Stimulated activated memory B cell treated with anti-CD40 and anti-IgM and Interleukin-4, amounts not matched to agents 10 μg/mL and 1 μg/mL and 100 μg/mL, for 72 hours (primary cell): ENCODE measurements around the gene RAB44.
A peak's percentile ranks its signal among the peaks of the same experiment; 100 is the strongest.
"Not testable (repeated sequence)": the region's sequence is repeated elsewhere in the genome, so short reads cannot be mapped to it uniquely, and the experiment has no call there.

Experiments
- ATAC-seq: fragments of 150-1000 bp; cut with Tn5 transposase; 2 replicates; pipeline ENCODE4 v1.10.0; 2021
- H3K27ac Mint-ChIP-seq: one replicate; pipeline ENCODE4 v1.8.0; 2022; ENCODE audit warnings: mild to moderate bottlenecking, mixed read lengths
- H3K27me3 Mint-ChIP-seq: one replicate; pipeline ENCODE4 v1.8.0; 2022; ENCODE audit warnings: mixed read lengths
- H3K36me3 Mint-ChIP-seq: one replicate; pipeline ENCODE4 v1.8.0; 2022; ENCODE audit warnings: mixed read lengths
- H3K4me1 Mint-ChIP-seq: one replicate; pipeline ENCODE4 v1.8.0; 2022; ENCODE audit warnings: mixed read lengths
- H3K4me3 Mint-ChIP-seq: one replicate; pipeline ENCODE4 v1.8.0; 2022; ENCODE audit warnings: mild to moderate bottlenecking, moderate library complexity, mixed read lengths
- H3K9me3 Mint-ChIP-seq: one replicate; pipeline ENCODE4 v1.8.0; 2022; ENCODE audit warnings: mixed read lengths

RAB44 gene

GRCh38 chr6:36691612-36692011, 6.0 kb upstream of the RAB44 start:
- H3K4me1 Mint-ChIP-seq: peaks cover 75% of the 10 kb centered on the region
- peak overlapping the region; percentile 78 for H3K27ac Mint-ChIP-seq
- H3K9me3 Mint-ChIP-seq: no peaks in the 10 kb centered on the region
- H3K4me3 Mint-ChIP-seq: no peak overlapping the region
- H3K36me3 Mint-ChIP-seq: peaks cover 28% of the 10 kb centered on the region
- H3K27me3 Mint-ChIP-seq: no peaks in the 10 kb centered on the region
- ATAC-seq: no peak

- Mint-ChIP-seq H3K27me3 (no peaks in the 10 kb centered on the region), H3K4me3 (peak overlapping the region; percentile 20), H3K9me3 (no peaks in the 10 kb centered on the region), H3K27ac (peak overlapping the region; percentile 78), H3K36me3 (peaks cover 25% of the 10 kb centered on the region), H3K4me1 (peaks cover 78% of the 10 kb centered on the region)
- peak; percentile 99 for ATAC-seq
These were observed 5.4 kb upstream of the RAB44 start for GRCh38 chr6:36692220-36692619.

- H3K27me3 Mint-ChIP-seq: no peaks in the 10 kb centered on the region
- peak overlapping the region; percentile 78 for H3K27ac Mint-ChIP-seq
- H3K4me3 Mint-ChIP-seq: no peak overlapping the region
- peaks cover 18% of the 10 kb centered on the region for H3K36me3 Mint-ChIP-seq
- H3K9me3 Mint-ChIP-seq: no peaks in the 10 kb centered on the region
- ATAC-seq: no peak
- peaks cover 84% of the 10 kb centered on the region for H3K4me1 Mint-ChIP-seq
These were observed 4.5 kb upstream of the RAB44 start for GRCh38 chr6:36692861-36693702.

- Mint-ChIP-seq H3K36me3 (peaks cover 18% of the 10 kb centered on the region), H3K27me3 (no peaks in the 10 kb centered on the region), H3K27ac (peak overlapping the region; percentile 82), H3K9me3 (no peaks in the 10 kb centered on the region), H3K4me3 (no peak overlapping the region), H3K4me1 (peaks cover 81% of the 10 kb centered on the region)
- no peak for ATAC-seq
These were observed 3.0 kb upstream of the RAB44 start for GRCh38 chr6:36694616-36695015.

- Mint-ChIP-seq H3K4me3 (no peak overlapping the region), H3K27me3 (no peaks in the 10 kb centered on the region), H3K36me3 (peaks cover 13% of the 10 kb centered on the region), H3K4me1 (peaks cover 74% of the 10 kb centered on the region), H3K27ac (peak overlapping the region; percentile 82), H3K9me3 (no peaks in the 10 kb centered on the region)
- no peak for ATAC-seq
These were observed 2.2 kb upstream of the RAB44 start for GRCh38 chr6:36695414-36695813.

- no peak for ATAC-seq
- H3K27ac Mint-ChIP-seq: no peak overlapping the region
- H3K4me3 Mint-ChIP-seq: no peak overlapping the region
- peaks cover 63% of the 10 kb centered on the region for H3K4me1 Mint-ChIP-seq
- peaks cover 13% of the 10 kb centered on the region for H3K36me3 Mint-ChIP-seq
- no peaks in the 10 kb centered on the region for H3K27me3 Mint-ChIP-seq
- no peaks in the 10 kb centered on the region for H3K9me3 Mint-ChIP-seq
These were observed 570 bp downstream of the RAB44 start for GRCh38 chr6:36698196-36698595.

GRCh38 chr6:36698871-36699271, 1.2 kb downstream of the RAB44 start:
- no peak for ATAC-seq
- Mint-ChIP-seq H3K36me3 (peaks cover 13% of the 10 kb centered on the region), H3K27ac (peak overlapping the region; percentile 20), H3K27me3 (no peaks in the 10 kb centered on the region), H3K9me3 (no peaks in the 10 kb centered on the region), H3K4me3 (no peak overlapping the region), H3K4me1 (peaks cover 56% of the 10 kb centered on the region)

- H3K9me3 Mint-ChIP-seq: no peaks in the 10 kb centered on the region
- no peak overlapping the region for H3K4me3 Mint-ChIP-seq
- peaks cover 56% of the 10 kb centered on the region for H3K4me1 Mint-ChIP-seq
- H3K27ac Mint-ChIP-seq: peak overlapping the region; percentile 20
- ATAC-seq: no peak
- H3K36me3 Mint-ChIP-seq: peaks cover 13% of the 10 kb centered on the region
- H3K27me3 Mint-ChIP-seq: no peaks in the 10 kb centered on the region
These were observed 1.7 kb downstream of the RAB44 start for GRCh38 chr6:36699348-36699747.

GRCh38 chr6:36700071-36700812, 2.6 kb downstream of the RAB44 start:
- Mint-ChIP-seq H3K9me3 (no peaks in the 10 kb centered on the region), H3K27ac (peak overlapping the region; percentile 41), H3K4me1 (peaks cover 47% of the 10 kb centered on the region), H3K27me3 (no peaks in the 10 kb centered on the region), H3K4me3 (no peak overlapping the region), H3K36me3 (peaks cover 6% of the 10 kb centered on the region)
- no peak for ATAC-seq

GRCh38 chr6:36700831-36701230, 3.2 kb downstream of the RAB44 start:
- H3K4me1 Mint-ChIP-seq: peaks cover 43% of the 10 kb centered on the region
- H3K4me3 Mint-ChIP-seq: no peak overlapping the region
- H3K27ac Mint-ChIP-seq: peak overlapping the region; percentile 41
- H3K36me3 Mint-ChIP-seq: peaks cover 6% of the 10 kb centered on the region
- H3K27me3 Mint-ChIP-seq: no peaks in the 10 kb centered on the region
- no peaks in the 10 kb centered on the region for H3K9me3 Mint-ChIP-seq
- ATAC-seq: peak; percentile 57

- Mint-ChIP-seq H3K27ac (peak overlapping the region; percentile 41), H3K4me3 (no peak overlapping the region), H3K9me3 (no peaks in the 10 kb centered on the region), H3K36me3 (peaks cover 4% of the 10 kb centered on the region), H3K4me1 (peaks cover 38% of the 10 kb centered on the region), H3K27me3 (no peaks in the 10 kb centered on the region)
- peak; percentile 53 for ATAC-seq
These were observed 3.9 kb downstream of the RAB44 start for GRCh38 chr6:36701401-36701991.

GRCh38 chr6:36702656-36703055, 5.0 kb downstream of the RAB44 start:
- Mint-ChIP-seq H3K4me1 (peaks cover 27% of the 10 kb centered on the region), H3K4me3 (no peak overlapping the region)
- ATAC-seq: no peak

GRCh38 chr6:36703081-36703606, 5.5 kb downstream of the RAB44 start:
- Mint-ChIP-seq H3K9me3 (no peaks in the 10 kb centered on the region), H3K36me3 (no peaks in the 10 kb centered on the region), H3K4me3 (no peak overlapping the region), H3K27me3 (no peaks in the 10 kb centered on the region), H3K27ac (no peak overlapping the region), H3K4me1 (peaks cover 25% of the 10 kb centered on the region)
- ATAC-seq: no peak

More at GRCh38 chr6:36702656-36703055, 5.0 kb downstream of the RAB44 start:
- Mint-ChIP-seq H3K27ac (no peak overlapping the region), H3K9me3 (no peaks in the 10 kb centered on the region), H3K27me3 (no peaks in the 10 kb centered on the region), H3K36me3 (no peaks in the 10 kb centered on the region)

GRCh38 chr6:36703982-36704381, 6.4 kb downstream of the RAB44 start:
- H3K36me3 Mint-ChIP-seq: no peaks in the 10 kb centered on the region
- H3K27me3 Mint-ChIP-seq: no peaks in the 10 kb centered on the region
- no peak overlapping the region for H3K4me3 Mint-ChIP-seq
- H3K4me1 Mint-ChIP-seq: peaks cover 18% of the 10 kb centered on the region
- H3K9me3 Mint-ChIP-seq: no peaks in the 10 kb centered on the region
- H3K27ac Mint-ChIP-seq: no peak overlapping the region
- no peak for ATAC-seq

- peaks cover 17% of the 10 kb centered on the region for H3K4me1 Mint-ChIP-seq
- not testable (repeated sequence) for H3K27me3 Mint-ChIP-seq, H3K4me3 Mint-ChIP-seq, ATAC-seq, H3K9me3 Mint-ChIP-seq, H3K36me3 Mint-ChIP-seq, H3K27ac Mint-ChIP-seq
These were observed 7.4 kb downstream of the RAB44 start for GRCh38 chr6:36704961-36705577.
